ENCODE results near the gene C1orf87. TPM values are rescaled to one million over a fixed set of nuclear protein-coding genes. Genes with fewer than 3 reads are reported as not detected.

Gene C1orf87
- total RNA-seq, 1 experiment from 2014 or later: not detected

DNA sequence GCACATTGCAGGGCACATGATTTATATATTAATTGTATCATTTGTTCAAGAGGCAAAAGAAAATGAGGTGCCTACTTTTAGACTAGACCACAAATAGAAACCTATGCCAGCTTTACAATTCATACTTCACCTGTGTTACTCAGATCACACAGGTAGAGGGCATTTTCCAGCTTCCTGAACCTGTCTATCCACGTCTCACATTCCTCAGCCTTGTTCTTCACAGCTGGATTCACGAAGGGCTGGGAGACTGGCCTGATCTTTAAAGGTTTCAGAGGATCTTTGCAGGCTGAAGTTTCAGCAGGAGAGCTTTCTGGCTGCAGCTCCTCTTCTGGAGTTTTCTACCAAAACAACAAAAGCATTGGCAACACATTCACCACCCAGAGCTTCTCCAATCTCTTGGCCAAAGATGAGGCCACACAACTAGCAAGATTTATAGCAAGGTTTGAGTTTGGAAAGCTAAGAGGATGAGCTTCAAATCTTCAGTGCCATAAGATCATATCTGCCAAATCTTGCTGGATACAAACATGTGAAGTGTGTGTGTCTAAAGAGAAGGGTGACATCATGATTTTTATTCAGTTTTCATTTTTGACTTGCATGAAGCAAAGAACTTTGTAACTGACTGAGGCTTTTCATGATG, 76.0 kb downstream of the C1orf87 start:
- DNase-seq: no peak
- Histone ChIP-seq H3K36me3 (no peaks in the 10 kb centered on the region), H3K27ac (no peak overlapping the region), H3K4me3 (no peak overlapping the region), H3K27me3 (no peaks in the 10 kb centered on the region), H3K4me1 (peaks cover 42% of the 10 kb centered on the region), H3K9me3 (replicated peaks) (peaks cover 4% of the 10 kb centered on the region)

DNA sequence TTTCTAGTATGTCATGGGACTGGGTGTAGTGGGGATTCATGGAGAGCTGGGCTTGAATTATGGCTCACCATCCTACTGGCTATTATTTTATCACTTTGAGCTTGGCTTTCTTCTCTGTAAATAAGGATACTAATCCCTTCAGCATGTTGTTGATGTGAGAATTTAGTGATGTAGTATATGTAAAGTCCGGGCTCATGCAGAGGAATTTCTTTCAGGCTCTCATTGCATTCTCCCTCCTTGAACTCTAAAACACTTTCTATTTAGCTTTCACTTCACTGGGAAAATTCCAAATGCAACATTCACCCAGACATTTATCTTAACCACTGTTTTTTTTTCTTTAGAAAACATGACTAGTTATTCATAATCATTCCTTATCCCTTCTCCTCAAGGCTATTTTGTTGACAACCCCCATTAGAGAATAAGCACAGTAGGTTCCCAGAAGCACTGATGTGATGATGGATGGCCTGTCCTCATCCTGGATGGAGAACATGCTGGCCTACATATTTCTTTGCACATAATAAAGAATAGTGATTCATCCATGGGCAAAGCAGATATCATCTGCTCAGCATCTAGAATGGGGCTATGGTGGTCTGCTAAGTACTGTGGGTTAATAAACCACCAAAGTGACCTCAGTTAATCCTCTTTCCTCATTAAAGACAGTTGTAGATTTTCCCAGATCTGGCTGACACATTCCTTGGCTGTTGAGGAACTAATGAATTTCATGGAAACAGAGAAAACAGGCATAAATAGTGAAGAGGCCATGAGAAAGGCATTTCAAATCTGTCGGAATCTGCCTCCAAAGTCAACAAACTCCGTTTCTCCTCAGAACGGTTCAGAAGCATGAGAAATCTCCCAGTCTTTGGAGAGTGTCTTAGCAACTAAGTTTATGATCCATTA, 79.0 kb downstream of the C1orf87 start:
- peak; percentile 71 to 82 for DNase-seq
- no peaks in the 10 kb centered on the region for H3K36me3 ChIP-seq
- H3K4me3 ChIP-seq: no peak overlapping the region
- peak overlapping the region; percentile 69 for H3K27ac ChIP-seq
- H3K4me1 ChIP-seq: peaks cover 34% of the 10 kb centered on the region
- H3K27me3 ChIP-seq: no peaks in the 10 kb centered on the region
- H3K9me3 ChIP-seq (replicated peaks): no peaks in the 10 kb centered on the region

DNA sequence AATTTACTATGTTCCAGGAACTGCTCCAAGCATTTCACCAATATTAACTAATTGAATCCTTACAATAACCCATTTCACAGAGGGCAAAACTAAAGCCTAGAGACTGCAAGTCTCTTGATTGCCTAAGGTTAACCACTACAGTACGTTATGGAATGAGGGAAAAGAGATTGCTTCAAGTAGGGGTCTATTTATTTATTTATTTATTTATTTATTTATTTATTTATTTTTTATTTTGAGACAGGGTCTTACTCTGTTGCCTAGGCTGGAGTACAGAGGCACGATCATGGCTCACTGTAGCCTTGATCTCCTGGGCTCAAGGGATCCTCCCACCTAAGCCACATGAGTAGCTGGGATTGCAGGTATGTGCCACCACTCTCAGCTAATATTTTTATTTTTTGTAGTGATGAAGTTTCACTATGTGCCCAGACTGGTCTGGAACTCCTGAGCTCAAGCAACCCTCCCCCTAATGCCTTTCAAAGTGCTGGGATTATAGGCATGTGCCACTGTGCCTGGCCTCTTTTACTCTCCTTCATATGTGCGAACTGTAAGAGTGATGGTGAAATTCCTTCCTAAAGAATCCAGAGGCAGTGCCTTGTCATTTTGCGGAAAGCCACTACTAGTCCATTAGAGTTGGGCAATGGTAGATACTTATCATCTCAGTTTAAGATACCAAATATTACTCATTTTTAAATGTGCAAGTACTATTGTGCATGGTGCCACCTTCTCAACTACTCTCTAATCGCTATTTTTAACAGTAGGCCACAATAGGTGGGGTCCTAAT, 81.3 kb downstream of the C1orf87 start:
- Histone ChIP-seq H3K36me3 (no peaks in the 10 kb centered on the region), H3K27ac (no peak overlapping the region), H3K27me3 (no peaks in the 10 kb centered on the region), H3K4me3 (no peak overlapping the region), H3K4me1 (peaks cover 18% of the 10 kb centered on the region), H3K9me3 (replicated peaks) (no peaks in the 10 kb centered on the region)
- no peak for DNase-seq

DNA sequence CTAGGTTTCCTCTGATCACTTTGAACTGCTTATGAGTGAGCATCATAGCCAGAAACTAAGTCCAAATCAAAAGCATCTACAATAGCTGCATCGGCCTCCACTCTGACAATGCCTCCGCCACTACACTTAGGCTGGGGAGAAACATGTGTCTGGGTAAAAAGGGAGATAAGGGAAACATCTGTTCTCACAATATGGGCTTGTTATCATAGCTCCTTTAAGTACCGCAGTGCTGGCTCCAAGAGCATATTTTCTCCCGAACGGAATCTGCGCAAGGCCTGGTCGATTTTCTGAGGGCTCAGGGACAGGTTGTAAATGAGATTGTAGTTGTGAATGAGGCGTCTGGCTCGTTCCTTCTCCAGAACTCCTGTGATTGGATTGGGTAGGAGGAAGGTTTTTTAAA, 83.1 kb downstream of the C1orf87 start:
- H3K4me3 ChIP-seq: no peak overlapping the region
- H3K36me3 ChIP-seq: no peaks in the 10 kb centered on the region
- DNase-seq: no peak
- no peaks in the 10 kb centered on the region for H3K9me3 ChIP-seq (replicated peaks)
- H3K27ac ChIP-seq: no peak overlapping the region
- H3K27me3 ChIP-seq: no peaks in the 10 kb centered on the region
- peaks cover 14% of the 10 kb centered on the region for H3K4me1 ChIP-seq

DNA sequence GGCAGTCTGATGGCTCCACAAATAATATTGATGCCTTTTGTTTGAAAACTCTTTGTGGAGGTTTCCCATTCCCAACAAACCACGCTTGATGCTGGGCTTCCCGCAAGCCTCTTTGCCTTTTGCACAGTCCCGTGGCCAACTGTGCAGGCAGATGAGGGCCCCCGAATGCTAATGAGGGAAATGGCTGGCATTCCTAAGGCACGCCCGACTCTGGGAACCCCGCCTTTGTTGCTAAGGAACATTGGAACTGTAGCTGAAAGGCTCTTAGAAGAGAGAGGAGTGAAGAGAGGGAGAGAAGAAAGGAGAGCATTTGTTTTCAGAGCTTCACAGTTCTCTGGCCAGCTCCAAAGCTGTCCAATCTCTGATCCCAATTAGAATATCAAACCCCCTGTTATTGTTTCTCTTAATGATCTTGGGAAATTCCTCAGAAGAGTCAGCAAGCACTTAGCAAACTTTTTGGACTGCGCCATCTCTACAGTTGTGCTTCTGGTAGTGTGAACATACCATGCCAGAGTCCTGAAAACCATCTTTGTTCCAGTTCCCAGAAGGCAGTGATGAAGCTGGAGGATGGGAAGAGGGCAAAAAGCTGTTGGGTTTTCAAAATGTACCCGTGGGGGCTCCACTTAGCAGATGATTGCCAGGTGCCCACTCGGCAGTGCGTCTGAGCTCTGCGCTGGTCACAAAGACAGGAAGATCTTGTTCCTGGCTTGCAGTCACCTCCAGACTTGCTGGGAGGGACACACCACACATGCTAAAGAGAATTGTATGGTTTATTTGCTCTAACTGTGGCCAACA, 86.9 kb downstream of the C1orf87 start:
- no peaks in the 10 kb centered on the region for H3K36me3 ChIP-seq
- no peaks in the 10 kb centered on the region for H3K27me3 ChIP-seq
- DNase-seq: no peak
- no peak overlapping the region for H3K4me3 ChIP-seq
- H3K27ac ChIP-seq: no peak overlapping the region
- peaks cover 4% of the 10 kb centered on the region; the same call in 1 of the 2 replicates for H3K9me3 ChIP-seq (replicated peaks)
- no peaks in the 10 kb centered on the region for H3K4me1 ChIP-seq

DNA sequence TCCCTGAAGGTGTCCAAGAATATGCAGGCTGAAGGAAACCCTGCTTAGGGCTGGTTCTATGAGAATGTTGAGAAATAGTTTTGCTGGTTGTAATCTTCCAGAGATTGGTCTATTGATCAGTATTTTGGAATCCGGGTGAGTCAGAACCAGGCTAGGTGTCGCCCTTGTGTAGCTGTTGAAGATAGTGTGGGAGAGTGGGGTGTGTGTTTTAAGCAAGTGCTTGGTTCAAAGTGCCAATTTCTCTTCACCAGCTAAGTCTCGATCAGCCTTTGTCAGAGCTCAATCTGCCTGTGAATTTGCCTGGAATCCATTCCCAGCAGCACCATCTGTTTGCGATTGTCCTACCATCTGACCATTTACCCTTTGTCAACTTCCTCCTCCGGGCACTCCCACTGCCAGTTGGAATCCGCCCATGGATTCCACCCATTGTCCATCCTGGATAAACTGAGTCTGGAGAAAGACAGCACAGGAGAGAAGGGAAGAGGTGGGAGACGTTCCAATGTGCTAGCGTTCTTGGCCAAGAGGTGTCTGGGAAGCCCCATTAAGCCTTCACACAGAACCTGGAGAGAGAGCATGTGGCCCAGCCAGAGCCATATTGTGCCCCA, 87.6 kb downstream of the C1orf87 start:
- Histone ChIP-seq H3K27ac (no peak overlapping the region), H3K36me3 (no peaks in the 10 kb centered on the region), H3K27me3 (no peaks in the 10 kb centered on the region), H3K4me3 (no peak overlapping the region), H3K4me1 (no peaks in the 10 kb centered on the region), H3K9me3 (replicated peaks) (peaks cover 4% of the 10 kb centered on the region; the same call in 1 of the 2 replicates)
- no peak for DNase-seq

DNA sequence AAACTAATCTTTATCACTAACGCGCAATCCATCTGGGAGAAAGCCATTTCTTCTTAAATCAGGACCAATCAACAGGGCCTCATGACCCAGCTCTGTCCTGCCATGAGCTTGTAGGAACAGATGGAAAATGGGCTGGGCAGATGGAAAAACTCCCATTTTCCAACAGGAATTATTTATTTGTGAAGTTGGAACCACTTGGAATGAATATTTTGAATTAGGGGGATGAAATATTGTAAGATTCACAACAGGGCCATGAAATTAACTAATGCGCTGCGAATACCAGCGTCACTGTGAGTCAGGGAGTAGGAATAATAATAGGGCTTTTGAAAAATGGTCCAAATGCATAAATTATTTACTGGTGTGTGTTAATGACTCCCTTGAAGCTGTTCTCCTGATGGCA, 93.9 kb downstream of the C1orf87 start:
- peaks cover 4% of the 10 kb centered on the region; the same call in 1 of the 2 replicates for H3K9me3 ChIP-seq (replicated peaks)
- H3K27me3 ChIP-seq: no peaks in the 10 kb centered on the region; the same call in 1 of the 2 replicates
- no peaks in the 10 kb centered on the region for H3K36me3 ChIP-seq
- no peak overlapping the region for H3K4me3 ChIP-seq
- DNase-seq: no peak
- H3K4me1 ChIP-seq: no peaks in the 10 kb centered on the region
- H3K27ac ChIP-seq: no peak overlapping the region

DNA sequence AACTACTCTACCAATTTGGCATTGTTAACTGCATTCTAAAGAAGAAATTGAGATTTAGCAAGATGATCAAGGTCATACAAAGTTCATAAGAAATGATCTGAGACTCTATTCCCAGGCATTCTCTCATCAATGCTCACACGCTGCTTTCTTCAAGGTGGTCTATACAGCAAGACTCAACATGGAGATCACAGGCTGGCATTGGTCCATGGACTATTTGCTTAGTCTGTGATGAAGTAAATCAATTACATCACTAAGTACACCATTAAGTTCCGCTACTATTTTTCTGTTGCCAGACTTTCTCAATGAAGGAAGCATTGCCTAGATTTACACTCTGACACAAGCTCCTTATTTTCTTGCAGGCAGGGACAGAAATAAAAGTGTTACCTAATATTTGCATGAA, 95.1 kb downstream of the C1orf87 start:
- H3K27me3 ChIP-seq: no peaks in the 10 kb centered on the region; the same call in 1 of the 2 replicates
- H3K9me3 ChIP-seq (replicated peaks): no peaks in the 10 kb centered on the region; the same call in 1 of the 2 replicates
- no peaks in the 10 kb centered on the region for H3K36me3 ChIP-seq
- H3K27ac ChIP-seq: no peak overlapping the region
- DNase-seq: no peak
- no peak overlapping the region for H3K4me3 ChIP-seq
- H3K4me1 ChIP-seq: no peaks in the 10 kb centered on the region

DNA sequence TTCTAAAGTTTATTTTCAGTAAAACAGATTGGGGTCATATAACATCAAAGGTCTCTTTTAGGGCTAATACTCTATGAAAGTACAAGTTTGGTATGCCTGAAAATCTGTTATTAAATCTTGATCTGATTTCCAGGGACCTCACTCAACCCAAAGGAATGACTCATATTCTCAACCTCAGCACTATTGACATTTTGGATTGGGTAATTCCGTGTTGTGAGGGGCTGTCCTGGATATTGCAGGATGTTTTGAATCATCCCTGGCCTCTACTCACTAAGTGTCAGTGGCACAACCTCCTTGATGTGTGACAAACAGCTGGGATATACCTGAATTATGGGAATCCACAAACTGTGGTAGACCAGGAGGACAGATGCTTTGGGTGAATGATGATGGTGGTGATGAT, 95.5 kb downstream of the C1orf87 start:
- no peaks in the 10 kb centered on the region for H3K9me3 ChIP-seq (replicated peaks)
- no peak overlapping the region for H3K27ac ChIP-seq
- no peaks in the 10 kb centered on the region; the same call in 1 of the 2 replicates for H3K27me3 ChIP-seq
- H3K4me1 ChIP-seq: no peaks in the 10 kb centered on the region
- no peaks in the 10 kb centered on the region for H3K36me3 ChIP-seq
- no peak for DNase-seq
- H3K4me3 ChIP-seq: no peak overlapping the region

DNA sequence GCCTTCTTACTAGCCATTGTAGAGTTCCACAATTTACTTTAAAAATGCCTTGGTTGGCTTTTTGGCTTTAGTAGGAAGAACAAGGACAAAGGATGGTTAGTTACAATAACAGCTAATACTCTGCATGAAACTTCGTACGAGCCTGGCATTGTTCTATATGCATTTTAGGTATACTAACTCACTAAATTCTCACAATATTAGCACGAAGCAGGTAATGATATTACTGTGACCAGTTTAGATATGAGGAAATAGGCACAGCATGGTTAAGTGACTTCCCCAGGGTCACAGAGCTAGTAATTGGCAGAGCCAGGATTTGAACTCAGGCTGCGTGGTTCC, 96.5 kb downstream of the C1orf87 start:
- Histone ChIP-seq H3K36me3 (no peaks in the 10 kb centered on the region), H3K27me3 (no peaks in the 10 kb centered on the region; the same call in 1 of the 2 replicates), H3K4me3 (no peak overlapping the region), H3K4me1 (no peaks in the 10 kb centered on the region), H3K27ac (no peak overlapping the region), H3K9me3 (replicated peaks) (no peaks in the 10 kb centered on the region)
- DNase-seq: no peak

DNA sequence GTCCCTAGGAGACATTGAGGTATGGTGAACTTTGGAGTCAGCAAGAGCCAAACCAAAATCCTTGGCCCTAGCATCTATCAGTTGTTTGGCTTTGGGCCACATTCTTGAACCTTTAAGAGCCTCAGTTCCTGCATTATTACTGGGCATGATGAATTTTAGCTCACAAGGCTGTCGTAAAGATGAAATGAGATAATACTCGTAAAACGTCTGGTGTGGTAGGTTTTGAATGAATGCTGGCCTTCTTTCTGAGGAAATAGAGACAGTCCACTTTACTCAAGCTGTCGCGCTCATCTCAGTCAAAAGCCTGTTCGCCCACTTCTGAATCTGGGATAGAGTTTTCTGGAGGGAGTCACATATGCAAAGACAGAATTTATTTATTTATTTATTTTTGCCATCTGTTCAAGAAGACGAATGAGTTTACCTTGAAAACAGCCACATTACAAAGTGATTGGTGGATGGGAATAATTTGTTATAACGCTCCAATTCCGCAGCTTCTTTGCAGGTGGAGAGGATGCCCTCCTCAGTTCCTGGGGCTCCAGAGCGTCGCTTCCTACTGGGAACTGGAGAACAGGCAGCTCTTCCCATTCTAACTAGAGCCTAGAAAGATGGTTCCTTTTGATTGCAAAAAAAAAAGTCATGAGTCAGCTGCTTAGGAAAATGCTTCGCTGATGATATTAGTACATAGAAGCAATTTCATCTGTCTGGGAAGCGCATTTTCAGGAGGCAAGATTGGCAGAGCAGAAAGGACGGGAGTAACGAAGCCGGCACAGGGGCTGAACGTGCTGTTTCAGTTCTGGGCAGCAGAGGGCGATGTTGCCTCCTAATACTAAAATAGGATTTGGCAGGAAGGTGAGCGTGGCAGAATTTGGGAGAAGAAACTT, 97.1 kb downstream of the C1orf87 start:
- Histone ChIP-seq H3K27me3 (no peaks in the 10 kb centered on the region; the same call in 1 of the 2 replicates), H3K9me3 (replicated peaks) (no peaks in the 10 kb centered on the region)
- peak; percentile 58 to 82 for DNase-seq

DNA sequence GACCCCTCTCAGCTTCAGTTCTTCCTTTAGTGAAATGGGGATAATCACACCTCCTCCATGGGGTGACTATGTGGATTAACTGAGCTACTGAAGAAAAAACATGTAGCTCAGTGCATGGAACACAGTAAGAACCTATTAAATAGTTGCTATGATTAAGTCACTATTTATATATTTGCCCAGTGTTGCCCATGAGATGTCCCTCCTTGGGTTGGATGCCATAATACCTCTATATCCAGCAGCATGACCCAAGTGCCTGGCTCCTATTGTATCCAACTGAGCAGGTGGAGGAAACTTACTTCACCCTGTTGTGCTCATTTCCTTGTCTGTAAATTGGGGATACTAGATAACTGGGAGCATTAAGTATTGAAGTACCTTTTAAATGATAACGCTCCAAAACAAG, 99.9 kb downstream of the C1orf87 start:
- H3K4me3 ChIP-seq: no peak overlapping the region
- DNase-seq: no peak
- no peaks in the 10 kb centered on the region for H3K4me1 ChIP-seq
- no peaks in the 10 kb centered on the region for H3K36me3 ChIP-seq
- no peak overlapping the region for H3K27ac ChIP-seq
- H3K9me3 ChIP-seq (replicated peaks): no peaks in the 10 kb centered on the region
- no peaks in the 10 kb centered on the region; the same call in 1 of the 2 replicates for H3K27me3 ChIP-seq

More for the DNA sequence above, 97.1 kb downstream of the C1orf87 start:
- Histone ChIP-seq H3K27ac (no peak overlapping the region), H3K4me3 (no peak overlapping the region), H3K36me3 (no peaks in the 10 kb centered on the region), H3K4me1 (no peaks in the 10 kb centered on the region)

DNA sequence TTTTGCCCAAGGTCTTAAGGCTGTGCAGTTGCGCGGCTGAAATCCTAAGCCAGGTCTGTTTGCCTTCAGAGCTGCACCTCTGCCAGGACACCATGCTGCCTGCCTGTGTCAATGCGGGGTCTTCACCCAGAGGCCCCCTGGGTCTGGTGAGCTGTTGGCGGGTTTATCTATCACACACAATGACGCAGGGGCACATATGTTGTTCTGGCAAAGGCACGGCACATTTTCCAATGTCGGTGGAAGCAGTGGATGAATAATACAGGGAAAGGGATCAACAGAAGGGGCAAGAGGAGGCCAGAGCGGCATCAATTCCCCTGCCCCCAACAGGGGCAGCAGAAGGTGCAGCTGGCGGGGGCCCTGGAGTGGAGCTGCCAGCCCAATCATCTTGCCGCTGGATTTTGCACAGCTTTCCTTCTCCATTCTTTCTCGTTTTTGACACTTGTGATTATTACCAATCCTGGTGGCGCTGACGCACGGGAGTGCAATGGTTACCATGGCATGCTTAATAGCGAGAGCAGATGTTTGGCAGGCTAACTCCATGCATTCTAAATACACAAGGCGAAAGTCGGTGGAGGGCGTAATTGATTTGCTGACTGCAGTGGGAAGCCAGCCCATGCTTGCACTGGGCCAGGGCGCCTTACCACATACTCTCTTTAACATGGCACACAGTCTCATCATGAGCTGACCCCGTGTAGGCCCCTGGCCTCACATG, 101.2 kb downstream of the C1orf87 start:
- Histone ChIP-seq H3K4me3 (no peak overlapping the region), H3K4me1 (no peaks in the 10 kb centered on the region), H3K36me3 (no peaks in the 10 kb centered on the region), H3K9me3 (replicated peaks) (no peaks in the 10 kb centered on the region), H3K27ac (no peak overlapping the region), H3K27me3 (no peaks in the 10 kb centered on the region; the same call in 1 of the 2 replicates)
- no peak for DNase-seq

Data from SJCRH30 (cell line).